Erythroblast (primary cell): ENCODE measurements around the gene TEDC2.

Experiments
- GATA1 ChIP-seq: IDR thresholded peaks from 2 replicates; pipeline ENCODE4 v1.6.1; 2011; ENCODE audit warnings: low read depth, mild to moderate bottlenecking, control low read depth, low read length, moderate library complexity
- POLR2A ChIP-seq: IDR thresholded peaks from 2 replicates; pipeline ENCODE4 v1.6.1; 2011; ENCODE audit warnings: mild to moderate bottlenecking, low read length

DNA sequence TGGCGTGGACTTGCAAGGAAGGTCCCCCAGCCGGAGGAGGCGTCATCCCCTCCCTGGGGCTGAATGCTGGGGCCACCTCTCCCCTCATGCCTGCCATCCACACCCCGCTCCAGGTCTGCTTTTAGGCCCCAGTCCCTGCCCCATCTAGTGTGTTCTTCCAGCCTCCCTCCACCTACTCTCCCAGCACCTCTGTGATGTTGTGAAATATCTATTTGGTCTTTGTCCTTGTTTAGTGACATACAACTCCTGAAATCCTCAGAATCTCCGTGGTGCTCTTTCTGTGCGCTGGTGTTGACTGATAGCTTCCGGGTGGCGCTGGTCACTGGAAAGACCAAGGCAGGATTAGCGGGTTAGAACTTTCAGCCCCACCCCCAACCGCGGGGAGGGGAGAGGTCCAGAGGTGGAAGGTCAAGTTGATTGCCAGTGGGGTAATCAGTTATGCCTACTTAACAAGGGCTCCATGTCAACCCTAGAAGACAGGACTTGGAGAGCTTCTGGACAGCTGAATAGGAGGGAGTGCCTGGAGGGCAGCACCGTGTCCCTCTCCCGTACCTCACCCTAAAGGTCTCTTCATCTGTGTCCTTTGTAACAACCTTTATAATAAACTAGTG, 25.1 kb downstream of the TEDC2 start:
- no peak for TF ChIP-seq POLR2A
- no peak for TF ChIP-seq GATA1
